Muscle of arm (tissue), 12 donors: Measurements from ENCODE around the gene ATP6V1G1. TPM values are rescaled to one million over a fixed set of nuclear protein-coding genes. Genes with fewer than 3 reads are reported as not detected.
"Not testable (repeated sequence)": the region's sequence is repeated elsewhere in the genome, so short reads cannot be mapped to it uniquely, and the experiment has no call there.

Experiments used
- DNase-seq: peaks from one replicate; pipeline ENCODE4 v3.0.0-alpha.2; 2013
- polyA plus RNA-seq, 12 donors: library from polyadenylated mRNA; unstranded; fragments of 120-200 nt; gene quantifications; one replicate each; pipeline ENCODE4 v1.2.1, GENCODE V29; 2013; ENCODE audit not compliant: insufficient read length in 12 of 12

ATP6V1G1 gene
- polyA plus RNA-seq, 12 donors: 81.8 to 152 (median 103) TPM; not detected in 1

GRCh38 chr9:114572199-114572598 lies 15.4 kb upstream of the ATP6V1G1 start:
- no peak for DNase-seq

DNA sequence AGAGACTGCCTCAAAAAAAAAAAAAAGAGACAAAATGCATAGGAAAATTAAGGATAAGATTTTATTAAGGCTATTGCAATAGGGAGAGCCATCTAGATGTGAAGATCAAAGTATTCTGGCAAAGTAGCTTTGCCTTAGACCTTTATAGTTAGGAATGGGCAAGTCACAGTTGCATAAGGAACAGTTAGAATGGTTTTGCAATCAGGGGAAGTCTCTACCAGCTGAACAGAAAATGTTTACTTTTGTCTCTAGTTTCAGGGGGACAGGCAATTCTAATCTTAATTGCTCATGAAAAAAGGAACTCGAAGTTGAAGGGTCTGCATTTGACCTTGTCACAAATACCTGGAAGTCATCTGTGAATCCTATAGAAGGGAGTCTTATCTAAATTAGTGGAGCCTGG lies 13.1 kb upstream of the ATP6V1G1 start:
- DNase-seq: no peak

DNA sequence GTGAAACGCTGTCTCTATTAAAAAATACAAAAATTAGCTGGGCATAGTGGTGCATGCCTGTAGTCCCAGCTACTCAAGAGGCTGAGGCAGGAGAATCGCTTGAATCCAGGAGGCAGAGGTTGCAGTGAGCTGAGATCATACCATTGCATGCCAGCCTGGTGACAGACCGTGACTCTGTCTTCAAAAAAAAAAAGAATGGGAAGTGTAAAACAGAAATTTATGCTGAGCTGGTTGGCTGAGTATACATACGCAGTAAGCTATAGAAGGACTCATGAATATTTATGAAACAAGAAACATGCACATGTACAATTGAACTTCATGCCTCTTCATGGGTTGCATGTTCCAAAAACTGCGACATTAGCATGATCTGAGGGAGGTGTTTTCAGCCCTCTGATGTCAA lies 10.8 kb upstream of the ATP6V1G1 start:
- DNase-seq: not testable (repeated sequence)

DNA sequence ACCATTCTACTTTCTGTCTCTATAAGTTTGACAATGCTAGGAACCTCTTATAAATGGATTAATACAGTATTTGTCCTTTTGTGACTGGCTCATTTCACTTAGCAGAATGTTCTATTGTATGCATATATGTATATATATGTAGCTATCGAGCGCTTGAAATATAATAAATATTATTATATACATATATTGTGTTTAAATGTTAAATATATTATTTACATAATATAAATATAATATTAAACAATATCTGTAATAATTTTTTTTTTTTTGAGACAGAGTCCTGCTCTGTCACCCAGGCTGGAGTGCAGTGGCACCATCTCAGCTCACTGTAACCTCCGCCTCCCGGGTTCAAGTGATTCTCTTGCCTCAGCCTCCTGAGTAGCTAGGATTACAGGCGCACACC lies 9.4 kb upstream of the ATP6V1G1 start:
- not testable (repeated sequence) for DNase-seq

GRCh38 chr9:114580609-114581193 lies 6.9 kb upstream of the ATP6V1G1 start:
- no peak for DNase-seq

- no peak for DNase-seq
Observed at GRCh38 chr9:114583371-114584155, 4.0 kb upstream of the ATP6V1G1 start.

- DNase-seq: no peak
Observed at GRCh38 chr9:114588210-114588609, 641 bp downstream of the ATP6V1G1 start.

GRCh38 chr9:114588651-114589526 lies 1.3 kb downstream of the ATP6V1G1 start:
- no peak for DNase-seq

DNA sequence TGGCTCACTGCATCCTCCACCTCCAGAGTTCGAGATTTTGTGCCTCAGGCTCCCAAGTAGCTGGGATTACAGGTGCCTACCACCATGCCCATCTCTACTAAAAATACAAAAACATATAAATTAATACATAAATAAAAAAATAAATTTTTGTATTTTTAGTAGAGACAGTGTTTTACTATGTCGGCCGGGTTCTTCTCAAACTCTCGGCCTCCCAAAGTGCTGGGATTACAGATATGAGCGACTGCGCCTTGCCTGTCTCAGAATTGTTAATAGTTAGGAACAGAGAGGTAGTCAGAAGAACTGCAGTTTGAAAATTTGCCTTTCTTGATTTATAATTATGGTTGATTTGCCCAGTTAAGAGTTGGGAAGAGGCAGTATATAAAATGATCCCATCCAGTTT lies 2.8 kb downstream of the ATP6V1G1 start:
- no peak for DNase-seq

DNA sequence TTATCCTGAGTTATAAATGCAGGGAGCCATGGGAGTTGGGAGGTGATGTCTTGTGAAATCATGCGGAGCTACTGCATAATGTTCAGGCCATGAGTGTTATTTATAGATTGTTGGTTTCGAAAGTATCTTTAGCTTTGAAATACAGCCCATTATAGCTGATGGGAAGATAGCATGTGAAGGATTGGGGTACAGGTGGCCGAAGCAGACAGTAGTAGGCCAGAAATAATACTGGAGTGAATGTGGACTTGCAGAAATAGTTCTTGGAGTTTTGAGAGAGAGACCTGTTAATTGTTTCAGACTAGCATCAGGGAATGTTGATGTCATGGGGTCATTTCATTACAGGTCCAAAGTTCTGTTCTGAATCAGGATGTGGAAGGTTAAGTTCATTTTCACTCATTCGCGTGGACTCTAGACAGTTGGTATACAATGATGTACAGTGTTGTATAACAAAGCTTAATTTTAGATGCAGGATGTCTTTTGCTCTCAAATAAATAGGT lies 3.8 kb downstream of the ATP6V1G1 start:
- no peak for DNase-seq

DNA sequence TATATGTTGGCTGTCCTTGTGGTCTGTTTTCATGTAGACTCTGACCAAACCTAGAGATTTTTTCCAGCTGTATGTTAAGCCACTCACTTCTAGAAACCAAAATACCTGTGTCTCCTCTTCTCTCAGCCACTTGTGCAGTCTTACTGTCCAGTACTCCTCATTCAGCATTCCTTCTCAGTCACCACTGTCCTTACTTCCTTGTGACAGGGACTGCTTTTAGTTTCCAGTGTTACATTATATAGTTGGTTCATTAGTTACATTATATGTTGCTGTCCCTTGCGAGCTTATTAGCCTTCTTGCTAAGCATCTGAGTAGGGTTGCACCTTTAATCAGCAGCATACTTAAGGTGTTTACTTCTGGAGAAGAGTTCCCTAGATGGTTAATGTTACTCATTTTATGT lies 4.3 kb downstream of the ATP6V1G1 start:
- no peak for DNase-seq

- no peak for DNase-seq
Observed at GRCh38 chr9:114592356-114592755, 4.8 kb downstream of the ATP6V1G1 start.

DNA sequence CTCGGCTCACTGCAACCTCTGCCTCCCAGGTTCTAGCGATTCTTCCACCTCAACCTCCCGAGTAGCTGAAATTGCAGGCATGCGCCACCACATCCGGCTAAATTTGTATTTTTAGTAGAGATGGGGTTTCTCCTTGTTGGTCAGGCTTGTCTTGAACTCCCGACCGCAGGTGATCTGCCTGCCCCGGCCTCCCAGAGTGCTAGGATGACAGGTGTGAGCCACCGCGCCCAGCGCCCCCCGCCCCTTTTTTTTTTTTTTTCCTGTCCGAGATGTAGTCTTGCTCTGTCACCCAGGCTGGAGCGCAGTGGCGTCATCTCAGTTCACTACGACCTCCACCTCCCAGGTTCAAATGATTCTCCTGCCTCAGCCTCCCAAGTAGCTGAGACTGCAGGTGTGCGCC lies 6.6 kb downstream of the ATP6V1G1 start:
- DNase-seq: no peak

DNA sequence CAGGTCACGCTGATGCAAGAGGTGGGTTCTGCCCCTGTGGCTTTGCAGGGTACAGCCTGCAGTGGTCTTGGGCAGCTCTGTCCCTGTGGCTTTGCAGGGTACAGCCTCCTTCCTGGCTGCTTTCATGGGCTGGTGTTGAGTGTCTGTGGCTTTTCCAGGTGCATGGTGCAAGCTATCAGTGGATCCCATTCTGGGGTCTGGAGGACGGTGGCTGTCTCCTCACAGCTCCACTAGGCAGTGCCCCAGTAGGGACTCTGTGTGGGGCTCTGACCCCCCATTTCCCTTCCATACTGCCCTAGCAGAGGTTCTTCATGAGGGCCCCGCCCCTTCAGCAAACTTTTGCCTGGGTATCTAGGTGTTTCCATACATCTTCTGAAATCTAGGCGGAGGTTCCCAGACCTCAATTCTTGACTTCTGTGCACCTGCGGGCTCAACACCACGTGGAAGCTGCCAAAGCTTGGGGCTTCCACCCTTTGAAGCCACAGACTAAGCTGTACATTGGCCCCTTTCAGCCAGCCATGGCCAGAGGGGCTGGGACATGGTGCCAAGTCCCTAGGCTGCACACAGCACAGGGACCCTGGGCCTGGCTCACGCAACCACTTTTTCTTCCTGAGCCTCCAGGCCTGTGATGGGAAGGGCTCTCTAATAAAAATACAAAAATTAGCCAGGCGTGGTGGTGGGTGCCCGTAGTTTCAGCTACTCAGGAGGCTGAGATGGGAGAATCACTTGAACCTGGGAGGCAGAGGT lies 13.1 kb downstream of the ATP6V1G1 start:
- DNase-seq: not testable (repeated sequence)

- DNase-seq: not testable (repeated sequence)
Observed at GRCh38 chr9:114601787-114602186, 14.2 kb downstream of the ATP6V1G1 start.

DNA sequence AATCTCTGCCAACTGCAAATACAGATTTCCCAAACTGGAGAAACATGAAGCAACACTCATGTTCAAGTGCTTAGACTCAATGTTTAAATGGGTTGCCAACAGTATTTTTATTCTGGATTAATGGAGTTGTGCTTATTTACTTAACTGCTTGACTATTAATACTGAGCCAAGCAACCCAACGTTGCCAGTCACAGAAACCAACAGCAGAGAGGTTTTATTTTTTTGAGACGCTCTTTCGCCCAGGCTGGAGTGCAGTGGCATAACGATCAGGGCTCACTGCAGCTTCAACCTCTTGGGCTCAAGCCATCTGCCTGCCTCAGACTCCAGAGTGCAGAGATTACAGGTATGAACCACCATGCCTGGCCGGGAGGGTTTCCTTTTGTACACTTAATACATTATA lies 15.1 kb downstream of the ATP6V1G1 start:
- DNase-seq: no peak

DNA sequence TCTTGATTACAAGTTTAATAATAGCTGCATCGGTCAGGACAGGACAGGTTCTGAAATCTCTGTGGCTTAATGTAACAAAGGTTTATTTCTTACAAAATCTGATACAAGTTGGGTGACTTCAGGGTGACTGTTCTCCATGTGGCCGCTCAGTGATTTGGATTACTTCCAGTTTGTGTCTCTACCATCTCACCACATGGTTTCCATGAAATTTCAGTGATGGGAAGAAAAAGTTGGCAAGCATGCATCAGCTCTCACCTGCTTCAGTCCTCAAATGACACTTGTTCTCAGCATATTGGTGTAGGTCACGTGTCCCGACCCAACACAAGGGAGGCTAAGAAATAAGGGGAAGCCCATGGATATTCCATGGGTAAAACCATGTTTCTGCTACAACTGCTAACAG lies 15.7 kb downstream of the ATP6V1G1 start:
- no peak for DNase-seq

- no peak for DNase-seq
Observed at GRCh38 chr9:114604989-114605388, 17.4 kb downstream of the ATP6V1G1 start.

- no peak for DNase-seq
Observed at GRCh38 chr9:114606068-114606467, 18.5 kb downstream of the ATP6V1G1 start.

- DNase-seq: no peak
Observed at GRCh38 chr9:114606597-114607207, 19.1 kb downstream of the ATP6V1G1 start.
